GM18517 (cell line): ENCODE results near the gene SF3B3.
A peak's percentile ranks its signal among the peaks of the same experiment; 100 is the strongest.
"Not testable (repeated sequence)": the region's sequence is repeated elsewhere in the genome, so short reads cannot be mapped to it uniquely, and the experiment has no call there.

Experiments
- ATAC-seq: cut with Tn5 transposase; IDR thresholded peaks from one replicate; pipeline ENCODE4 v1.9.1; 2021; ENCODE audit warnings: mild to moderate bottlenecking, moderate library complexity; ENCODE audit not compliant: unreplicated experiment

Gene SF3B3

GRCh38 chr16:70510216-70510615 lies 13.4 kb upstream of the SF3B3 start:
- no peak for ATAC-seq

GRCh38 chr16:70511833-70512232 lies 11.8 kb upstream of the SF3B3 start:
- no peak for ATAC-seq

- no peak for ATAC-seq
Measured at GRCh38 chr16:70512456-70512855, 11.2 kb upstream of the SF3B3 start.

- no peak for ATAC-seq
Measured at GRCh38 chr16:70520612-70521297, 2.9 kb upstream of the SF3B3 start.

- ATAC-seq = no peak
Measured at GRCh38 chr16:70522216-70523075, 1.2 kb upstream of the SF3B3 start.

GRCh38 chr16:70523076-70523742 lies 407 bp upstream of the SF3B3 start, which contains the start of gene COG4:
Gene COG4, minus strand, starts transcription at chr16:70523554. Its CDS starts 11 bp downstream, at chr16:70523543.
- ATAC-seq = peak; percentile 67

- ATAC-seq = peak; percentile 19
Measured at GRCh38 chr16:70524399-70524825, 796 bp downstream of the SF3B3 start.

- no peak for ATAC-seq
Measured at GRCh38 chr16:70526403-70526802, 2.8 kb downstream of the SF3B3 start.

- ATAC-seq = no peak
Measured at GRCh38 chr16:70527315-70527996, 3.8 kb downstream of the SF3B3 start.

GRCh38 chr16:70529051-70529777 lies 5.6 kb downstream of the SF3B3 start:
- no peak for ATAC-seq

- ATAC-seq = not testable (repeated sequence)
Measured at GRCh38 chr16:70529954-70530353, 6.3 kb downstream of the SF3B3 start.

- no peak for ATAC-seq
Measured at GRCh38 chr16:70534971-70535370, 11.4 kb downstream of the SF3B3 start.

GRCh38 chr16:70540994-70541393 lies 17.4 kb downstream of the SF3B3 start:
- ATAC-seq = no peak

- ATAC-seq = no peak
Measured at GRCh38 chr16:70544548-70544947, 20.9 kb downstream of the SF3B3 start.

GRCh38 chr16:70548936-70549335 lies 25.3 kb downstream of the SF3B3 start:
- ATAC-seq = no peak

- no peak for ATAC-seq
Measured at GRCh38 chr16:70550082-70550481, 26.5 kb downstream of the SF3B3 start.

- no peak for ATAC-seq
Measured at GRCh38 chr16:70551788-70552187, 28.2 kb downstream of the SF3B3 start.

- ATAC-seq = no peak
Measured at GRCh38 chr16:70552675-70553074, 29.1 kb downstream of the SF3B3 start.

- no peak for ATAC-seq
Measured at GRCh38 chr16:70553645-70554044, 30.0 kb downstream of the SF3B3 start.

- no peak for ATAC-seq
Measured at GRCh38 chr16:70556063-70556462, 32.4 kb downstream of the SF3B3 start.
